ENCODE measurements around the gene USHBP1. TPM values are rescaled to one million over a fixed set of nuclear protein-coding genes. Genes with fewer than 3 reads are reported as not detected.

Gene USHBP1
- total and polyA plus RNA-seq, 3 donors from 2014 or later: 2.0 to 5.6 (median 2.6) TPM

GRCh38 chr19:17259118-17259780 is 5.3 kb downstream of the USHBP1 start:
- DNase-seq: no peak
- H3K4me1 ChIP-seq: no peaks in the 10 kb centered on the region
- no peak for TF ChIP-seq CTCF (IDR thresholded peaks at IDR 0.05)
- no peak for TF ChIP-seq POLR2A (IDR thresholded peaks at IDR 0.05)
- no peaks in the 10 kb centered on the region for H3K36me3 ChIP-seq (ENCODE audit: low read depth, missing control alignments)
- H3K27me3 ChIP-seq: no peaks in the 10 kb centered on the region
- no peak overlapping the region for H3K4me3 ChIP-seq
- no peak overlapping the region for H3K27ac ChIP-seq
- intact Hi-C loops (cut with DNase I; ENCODE audit: low total_unique reads): no loop called here
- H3K9me3 ChIP-seq: no peaks in the 10 kb centered on the region
- WGBS, 2 donors: 94% methylated on average over 6 to 9 of the region's 9 CpGs

- intact Hi-C loops (cut with DNase I; ENCODE audit: low total_unique reads): no loop called here
- WGBS, 2 donors: 84 to 89% methylated on average over 3 of the region's 3 CpGs
- DNase-seq: no peak
- no peak overlapping the region for H3K4me3 ChIP-seq
- no peaks in the 10 kb centered on the region for H3K36me3 ChIP-seq (ENCODE audit: low read depth, missing control alignments)
- TF ChIP-seq POLR2A (IDR thresholded peaks at IDR 0.05) (no peak), CTCF (IDR thresholded peaks at IDR 0.05) (no peak)
- no peak overlapping the region for H3K27ac ChIP-seq
- H3K9me3 ChIP-seq: no peaks in the 10 kb centered on the region
- no peaks in the 10 kb centered on the region for H3K4me1 ChIP-seq
- no peaks in the 10 kb centered on the region for H3K27me3 ChIP-seq
These were observed 8.4 kb downstream of the USHBP1 start for GRCh38 chr19:17256130-17256529.

GRCh38 chr19:17255150-17255621 is 9.4 kb downstream of the USHBP1 start:
- Histone ChIP-seq H3K27ac (no peak overlapping the region), H3K36me3 (ENCODE audit: low read depth, missing control alignments) (no peaks in the 10 kb centered on the region), H3K4me1 (no peaks in the 10 kb centered on the region), H3K27me3 (no peaks in the 10 kb centered on the region), H3K4me3 (no peak overlapping the region), H3K9me3 (no peaks in the 10 kb centered on the region)
- TF ChIP-seq CTCF (IDR thresholded peaks at IDR 0.05): no peak
- no peak for TF ChIP-seq POLR2A (IDR thresholded peaks at IDR 0.05)
- 73 to 86% methylated on average over 17 to 18 of the region's 18 CpGs for WGBS, 2 donors
- intact Hi-C loops (cut with DNase I; ENCODE audit: low total_unique reads): no loop called here
- no peak for DNase-seq

GRCh38 chr19:17254636-17255035 is 9.9 kb downstream of the USHBP1 start:
- Histone ChIP-seq H3K27ac (no peak overlapping the region), H3K9me3 (no peaks in the 10 kb centered on the region), H3K36me3 (ENCODE audit: low read depth, missing control alignments) (no peaks in the 10 kb centered on the region), H3K4me3 (no peak overlapping the region), H3K27me3 (no peaks in the 10 kb centered on the region), H3K4me1 (no peaks in the 10 kb centered on the region)
- TF ChIP-seq POLR2A (IDR thresholded peaks at IDR 0.05) (no peak), CTCF (IDR thresholded peaks at IDR 0.05) (no peak)
- intact Hi-C loops (cut with DNase I; ENCODE audit: low total_unique reads): no loop called here
- 91 to 92% methylated on average over 10 of the region's 10 CpGs for WGBS, 2 donors
- DNase-seq: no peak

Data from testis (tissue), 3 donors.